ENCODE results near the gene C9orf50. TPM values are rescaled to one million over a fixed set of nuclear protein-coding genes. Genes with fewer than 3 reads are reported as not detected.

Gene C9orf50
- polyA plus RNA-seq, 1 experiment = 0.20 TPM

DNA sequence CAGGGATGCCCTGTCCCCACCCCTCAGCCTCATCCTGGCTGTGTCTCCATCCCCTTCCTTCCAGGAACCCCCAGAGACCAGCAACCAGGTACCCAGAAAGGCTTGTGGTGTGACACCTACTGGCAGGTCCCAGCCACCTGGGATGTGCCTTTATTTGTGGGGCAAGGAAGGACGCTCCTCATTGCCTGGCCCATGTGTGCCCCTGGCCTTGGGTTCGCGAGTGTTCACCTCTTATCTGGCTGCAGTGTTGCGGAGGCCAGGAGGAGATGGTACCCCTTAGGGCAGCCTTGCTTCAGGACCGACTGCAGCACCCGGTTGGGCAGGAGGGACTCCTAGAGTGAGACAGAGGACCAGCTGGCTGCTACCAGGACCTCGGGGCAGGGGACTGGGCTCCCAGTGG, 8.8 kb downstream of the C9orf50 start:
- ChIA-PET CTCF (interaction anchor here (0.6 to 3.7 kb wide), 17 partner anchors 10 to 537 kb away, joined by 3 to 37 read pairs (median 6); partner anchors contain the start of gene C9orf50), POLR2A (no interaction called here)
- H3K36me3 ChIP-seq (ENCODE audit: control insufficient read depth, insufficient read depth, low read length) = no peaks in the 10 kb centered on the region
- no peak for DNase-seq (ENCODE audit: low read depth)
- H3K4me3 ChIP-seq (ENCODE audit: low read depth, low read length) = no peak overlapping the region
- no peaks in the 10 kb centered on the region for H3K27me3 ChIP-seq (ENCODE audit: control insufficient read depth, insufficient read depth, low read length)
- TF ChIP-seq, protein P1, sequence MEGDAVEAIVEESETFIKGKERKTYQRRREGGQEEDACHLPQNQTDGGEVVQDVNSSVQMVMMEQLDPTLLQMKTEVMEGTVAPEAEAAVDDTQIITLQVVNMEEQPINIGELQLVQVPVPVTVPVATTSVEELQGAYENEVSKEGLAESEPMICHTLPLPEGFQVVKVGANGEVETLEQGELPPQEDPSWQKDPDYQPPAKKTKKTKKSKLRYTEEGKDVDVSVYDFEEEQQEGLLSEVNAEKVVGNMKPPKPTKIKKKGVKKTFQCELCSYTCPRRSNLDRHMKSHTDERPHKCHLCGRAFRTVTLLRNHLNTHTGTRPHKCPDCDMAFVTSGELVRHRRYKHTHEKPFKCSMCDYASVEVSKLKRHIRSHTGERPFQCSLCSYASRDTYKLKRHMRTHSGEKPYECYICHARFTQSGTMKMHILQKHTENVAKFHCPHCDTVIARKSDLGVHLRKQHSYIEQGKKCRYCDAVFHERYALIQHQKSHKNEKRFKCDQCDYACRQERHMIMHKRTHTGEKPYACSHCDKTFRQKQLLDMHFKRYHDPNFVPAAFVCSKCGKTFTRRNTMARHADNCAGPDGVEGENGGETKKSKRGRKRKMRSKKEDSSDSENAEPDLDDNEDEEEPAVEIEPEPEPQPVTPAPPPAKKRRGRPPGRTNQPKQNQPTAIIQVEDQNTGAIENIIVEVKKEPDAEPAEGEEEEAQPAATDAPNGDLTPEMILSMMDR (IDR thresholded peaks at IDR 0.05; ENCODE audit: insufficient read depth, low read depth, low read length) = no peak

DNA sequence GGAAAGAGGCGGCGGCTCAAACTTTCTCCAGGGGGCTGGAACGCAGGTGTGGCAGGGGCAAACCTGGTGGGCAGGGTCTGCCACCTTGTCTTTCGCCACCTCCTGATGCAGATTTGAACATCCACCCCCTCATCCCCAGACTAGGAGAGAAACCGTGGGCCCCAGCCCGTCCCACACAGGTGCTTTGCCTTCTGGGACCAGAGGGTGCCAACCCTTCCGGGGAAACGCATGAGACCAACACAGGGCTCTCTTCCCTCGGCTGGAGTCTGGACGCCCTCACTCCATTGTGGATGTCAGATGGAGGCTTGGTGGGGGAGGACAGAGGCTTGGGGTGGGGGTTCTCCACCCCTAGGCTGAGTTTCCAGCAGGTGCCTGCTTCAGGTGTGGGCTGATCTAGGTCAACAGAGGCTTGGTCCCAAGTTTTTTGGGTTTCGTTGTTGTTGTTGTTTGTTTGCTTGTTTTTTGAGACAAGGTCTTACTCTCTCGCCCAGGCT, 9.5 kb downstream of the C9orf50 start:
- CTCF ChIA-PET = interaction anchor here (0.6 to 3.1 kb wide), 38 partner anchors 11 to 537 kb away, joined by 3 to 37 read pairs (median 4); partner anchors contain the start of genes C9orf50 and NTMT1
- TF ChIP-seq, protein P1 (IDR thresholded peaks at IDR 0.05; ENCODE audit: insufficient read depth, low read depth, low read length) = no peak
- no peaks in the 10 kb centered on the region for H3K27me3 ChIP-seq (ENCODE audit: control insufficient read depth, insufficient read depth, low read length)
- H3K4me3 ChIP-seq (ENCODE audit: low read depth, low read length) = peak overlapping the region; percentile 45; the same call in 1 of the 2 replicates
- no peaks in the 10 kb centered on the region for H3K36me3 ChIP-seq (ENCODE audit: control insufficient read depth, insufficient read depth, low read length)
- POLR2A ChIA-PET = no interaction called here
- no peak for DNase-seq (ENCODE audit: low read depth)

DNA sequence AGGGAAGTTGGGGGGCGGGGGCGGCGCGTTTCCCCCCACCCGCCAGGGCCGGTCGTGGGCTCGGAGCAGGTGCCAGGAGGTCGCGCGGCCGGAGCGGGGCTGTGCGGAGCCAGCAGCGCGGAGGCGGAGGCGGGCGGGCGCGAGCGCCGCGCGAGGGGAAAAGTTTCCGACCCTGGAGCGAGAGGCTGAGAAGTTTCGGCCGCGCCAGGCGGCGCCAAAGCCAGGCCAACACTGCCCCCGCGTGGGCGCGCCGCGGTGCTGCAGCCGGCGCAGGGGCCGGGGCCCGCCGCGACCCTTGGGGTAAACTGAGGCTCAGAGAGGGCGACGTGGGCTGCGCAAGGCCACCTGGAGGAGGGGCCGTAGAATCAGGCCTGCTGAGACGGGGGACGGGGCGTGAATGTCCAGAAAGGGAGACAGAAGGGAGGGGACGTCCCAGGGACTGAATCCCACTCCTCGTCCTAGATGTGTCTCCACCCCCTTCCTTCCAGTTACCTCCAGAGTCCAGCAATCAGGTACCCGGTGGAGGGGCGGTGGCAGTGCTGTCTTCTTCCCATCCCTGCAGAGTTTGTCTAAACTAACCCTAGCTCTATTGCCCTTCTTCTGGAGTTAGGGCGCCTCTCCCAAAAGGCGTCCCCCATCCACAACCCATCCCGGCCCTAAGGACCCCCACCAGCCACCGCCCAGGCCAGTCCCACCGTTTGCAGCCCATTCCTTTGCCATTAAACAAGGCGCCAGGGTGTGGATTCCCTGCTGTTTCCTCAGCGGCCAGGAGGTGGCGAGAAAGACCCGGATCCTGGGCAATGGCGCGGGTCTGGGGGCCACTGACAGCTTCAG, 10.2 kb downstream of the C9orf50 start:
- POLR2A ChIA-PET = no interaction called here
- TF ChIP-seq, protein P1 (IDR thresholded peaks at IDR 0.05; ENCODE audit: insufficient read depth, low read depth, low read length) = peak; percentile 90
- CTCF ChIA-PET = interaction anchor here (0.5 to 3.1 kb wide), 37 partner anchors 12 to 498 kb away, joined by 3 to 37 read pairs (median 4); partner anchors contain the start of genes C9orf50 and NTMT1
- Histone ChIP-seq H3K36me3 (ENCODE audit: control insufficient read depth, insufficient read depth, low read length) (no peaks in the 10 kb centered on the region), H3K4me3 (ENCODE audit: low read depth, low read length) (peak overlapping the region; percentile 51), H3K27me3 (ENCODE audit: control insufficient read depth, insufficient read depth, low read length) (no peaks in the 10 kb centered on the region)
- no peak for DNase-seq (ENCODE audit: low read depth)

DNA sequence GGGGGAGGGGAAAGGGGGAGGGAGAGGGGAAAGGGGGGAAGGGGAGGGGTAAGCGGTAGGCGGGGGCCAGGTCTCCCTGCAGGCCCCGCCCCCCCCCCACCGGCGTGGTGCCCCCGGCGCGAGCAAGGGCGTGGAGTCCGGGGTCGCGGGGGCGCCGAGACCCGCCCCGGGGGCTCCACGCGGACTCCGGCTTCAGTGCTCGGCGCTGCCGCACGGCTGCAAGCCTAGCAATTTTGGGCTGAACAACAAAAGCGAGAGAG, 10.8 kb downstream of the C9orf50 start:
- ChIA-PET POLR2A (no interaction called here), CTCF (no interaction called here)

More for the DNA sequence above, 10.8 kb downstream of the C9orf50 start:
- no peak for DNase-seq (ENCODE audit: low read depth)
- Histone ChIP-seq H3K27me3 (ENCODE audit: control insufficient read depth, insufficient read depth, low read length) (no peaks in the 10 kb centered on the region), H3K36me3 (ENCODE audit: control insufficient read depth, insufficient read depth, low read length) (no peaks in the 10 kb centered on the region), H3K4me3 (ENCODE audit: low read depth, low read length) (peak overlapping the region; percentile 51)
- TF ChIP-seq, protein P1 (IDR thresholded peaks at IDR 0.05; ENCODE audit: insufficient read depth, low read depth, low read length) = no peak

Data from BJ (cell line).